Calu3 (cell line): Measurements from ENCODE around the gene PPP1R26. TPM values are rescaled to one million over a fixed set of nuclear protein-coding genes. Genes with fewer than 3 reads are reported as not detected.
A peak's percentile ranks its signal among the peaks of the same experiment; 100 is the strongest.

Experiments used
- BruUV-seq: library from RNA; stranded (reverse); fragments of 400-500 nt; replicated peaks from 2 replicates; lab custom pipeline; 2021; lab: Mats Ljungman, UMichigan
- CTCF ChIA-PET: fragments of 300-600 bp; sonication (Branson Sonifier 250); formaldehyde crosslinking; loops from one replicate; lab custom pipeline; 2022; ENCODE audit warnings: antibody characterized with exemption; lab: Charles Lee
- DNase-seq: peaks from one replicate; pipeline ENCODE4 v3.0.0; 2022
- H3K27ac Mint-ChIP-seq: one replicate; pipeline ENCODE4 v1.8.0; 2022; ENCODE audit warnings: mixed read lengths; ENCODE audit not compliant: unreplicated experiment
- H3K27me3 Mint-ChIP-seq: one replicate; pipeline ENCODE4 v1.8.0; 2022; ENCODE audit warnings: mixed read lengths; ENCODE audit not compliant: unreplicated experiment
- H3K36me3 Mint-ChIP-seq: one replicate; pipeline ENCODE4 v1.8.0; 2022; ENCODE audit warnings: mild to moderate bottlenecking, moderate library complexity, mixed read lengths; ENCODE audit not compliant: insufficient read depth, unreplicated experiment
- H3K4me1 Mint-ChIP-seq: one replicate; pipeline ENCODE4 v1.8.0; 2022; ENCODE audit warnings: mild to moderate bottlenecking, low read depth, mixed read lengths; ENCODE audit not compliant: unreplicated experiment
- H3K4me3 Mint-ChIP-seq: one replicate; pipeline ENCODE4 v1.8.0; 2022; ENCODE audit warnings: mild to moderate bottlenecking, low read depth, moderate library complexity, mixed read lengths; ENCODE audit not compliant: unreplicated experiment
- H3K9me3 Mint-ChIP-seq: one replicate; pipeline ENCODE4 v1.8.0; 2022; ENCODE audit warnings: low read depth, mixed read lengths; ENCODE audit not compliant: unreplicated experiment
- CTCF ChIP-seq: fragments of 200-600 bp; IDR thresholded peaks from one replicate; pipeline ENCODE4 v1.8.0; 2022; ENCODE audit warnings: antibody characterized with exemption; ENCODE audit not compliant: unreplicated experiment
- intact Hi-C: fragments of 100-400 bp; cut with micrococcal nuclease; formaldehyde crosslinking; loops from one replicate; pipeline ENCODE4 v1.10.0; 2022; ENCODE audit not compliant: unreplicated experiment
- total RNA-seq: library from RNA; stranded (reverse); gene quantifications from 2 replicates; pipeline ENCODE4 v1.2.3, GENCODE V29; 2022

The PPP1R26 gene
- total RNA-seq, 1 experiment from 2014 or later = 35.1 TPM

DNA sequence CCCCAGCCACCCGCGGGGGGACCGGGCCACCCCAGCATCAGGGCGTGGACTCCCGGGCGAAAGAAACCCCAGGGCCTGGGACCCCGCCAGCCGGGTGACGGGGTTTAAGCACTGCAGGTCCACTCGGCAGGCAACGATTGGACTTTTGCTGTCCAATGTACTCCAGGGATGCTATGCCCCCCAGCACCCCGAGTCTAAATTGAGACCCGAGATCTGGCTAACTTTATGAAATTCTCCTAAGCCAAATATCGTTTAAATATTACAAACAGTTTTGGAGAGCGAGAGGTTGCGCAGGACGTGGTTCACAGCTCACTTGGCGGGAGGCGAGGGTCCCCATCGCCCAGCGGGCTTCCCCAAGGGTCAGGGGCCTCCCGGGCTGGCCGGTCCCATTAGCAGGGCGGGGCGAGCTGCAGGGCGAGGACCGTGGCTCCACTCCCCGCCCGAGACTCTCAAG lies 20.5 kb downstream of the PPP1R26 start:
- no peak for DNase-seq
- CTCF ChIA-PET = no interaction called here
- H3K4me1 Mint-ChIP-seq = no peaks in the 10 kb centered on the region
- peak overlapping the region; percentile 74 for H3K27ac Mint-ChIP-seq
- peaks cover 43% of the 10 kb centered on the region for H3K36me3 Mint-ChIP-seq
- no peaks in the 10 kb centered on the region for H3K9me3 Mint-ChIP-seq
- H3K27me3 Mint-ChIP-seq = no peaks in the 10 kb centered on the region
- no peak for TF ChIP-seq CTCF
- intact Hi-C loops = no loop called here
- peak overlapping the region; percentile 87 for H3K4me3 Mint-ChIP-seq
- BruUV-seq = no TSS peak

DNA sequence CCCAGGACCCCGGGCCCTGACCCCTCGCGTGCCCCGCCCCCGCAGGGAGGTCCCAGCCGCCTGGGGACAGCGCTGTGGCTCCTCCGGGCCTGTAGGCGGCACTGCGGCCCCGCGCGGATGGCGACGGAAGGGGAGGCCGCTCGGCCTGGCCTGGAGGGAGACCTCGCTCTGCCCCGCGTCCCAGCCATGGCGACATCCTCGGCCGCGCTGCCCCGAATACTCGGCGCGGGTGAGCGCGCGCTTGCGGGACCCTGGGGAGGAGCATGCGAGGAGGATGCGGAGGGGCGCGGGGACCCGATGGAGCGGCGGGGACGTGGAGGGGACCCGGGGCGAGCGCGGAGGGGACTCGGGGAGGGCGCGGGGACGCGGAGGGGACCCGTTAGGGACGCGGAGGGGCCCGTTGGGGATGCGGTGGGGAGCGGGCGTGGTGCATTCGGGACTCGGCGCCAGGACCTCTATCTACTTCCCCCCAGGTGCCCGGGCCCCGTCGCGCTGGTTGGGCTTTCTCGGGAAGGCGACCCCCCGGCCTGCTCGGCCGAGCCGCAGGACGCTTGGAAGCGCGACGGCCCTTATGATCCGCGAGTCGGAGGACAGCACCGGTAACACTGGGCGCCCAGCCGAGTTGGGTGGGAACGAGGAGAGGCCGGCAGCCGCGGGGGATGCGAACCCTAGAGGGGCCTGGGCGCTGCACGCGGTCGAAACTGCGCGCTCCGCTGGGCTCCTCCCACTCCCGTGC lies 21.1 kb downstream of the PPP1R26 start, which contains the start of gene MRPS2:
MRPS2 (plus strand) TSS at position 158 of the 736 bp plus-strand sequence; CDS start at position 187, 29 bp downstream.
- Mint-ChIP-seq H3K27me3 (no peaks in the 10 kb centered on the region), H3K9me3 (no peaks in the 10 kb centered on the region), H3K27ac (peak within 1 kb of the TSS; percentile 74), H3K4me3 (peak within 1 kb of the TSS; percentile 87), H3K36me3 (peaks cover 44% of the 10 kb centered on the region), H3K4me1 (no peaks in the 10 kb centered on the region)
- BruUV-seq = no TSS peak
- intact Hi-C loops = no loop called here
- CTCF ChIA-PET = no interaction called here
- DNase-seq = peak; percentile 87
- peak; percentile 56 for TF ChIP-seq CTCF

DNA sequence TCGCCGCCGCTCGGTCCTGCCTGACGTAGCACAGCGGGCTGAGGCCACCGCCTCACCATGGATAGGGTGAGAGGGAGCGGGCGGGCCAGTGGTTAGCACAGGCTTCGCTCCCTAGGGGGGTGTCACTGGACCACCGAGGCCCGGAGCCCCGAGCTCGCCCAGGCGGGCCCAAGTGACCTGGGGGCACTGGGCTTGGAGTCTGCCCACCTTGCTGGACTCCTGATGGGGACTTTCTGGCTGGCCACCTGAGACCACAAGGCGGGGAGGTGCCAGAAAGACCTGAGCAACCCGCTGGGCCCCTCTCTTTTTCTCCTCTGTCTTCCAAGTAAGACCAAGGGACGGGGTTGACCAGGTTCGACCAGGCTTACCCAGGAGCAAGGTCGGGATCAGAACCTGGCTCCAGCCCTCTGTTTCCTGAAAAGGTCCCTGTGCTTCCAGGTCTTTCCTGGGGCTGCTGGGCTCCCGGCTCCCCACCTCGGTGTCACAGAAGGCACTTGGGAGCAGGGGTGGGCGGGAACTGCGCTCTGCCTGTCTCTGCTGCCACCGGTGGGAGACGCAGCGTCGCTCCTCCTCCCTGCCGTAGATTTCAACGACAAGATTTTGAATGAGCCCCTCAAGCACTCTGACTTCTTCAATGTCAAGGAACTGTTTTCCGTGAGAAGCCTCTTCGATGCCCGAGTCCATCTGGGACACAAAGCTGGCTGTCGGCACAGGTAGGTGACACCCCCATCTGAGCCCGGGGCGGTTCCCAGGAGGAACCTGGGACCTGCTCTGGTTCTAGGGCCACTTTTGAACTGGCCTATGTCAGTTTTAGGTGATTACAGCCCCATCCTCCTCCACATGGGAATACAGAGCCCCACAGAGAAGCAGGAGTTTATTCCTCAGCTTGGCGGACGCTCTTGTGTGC lies 21.9 kb downstream of the PPP1R26 start:
- TF ChIP-seq CTCF = no peak
- no peaks in the 10 kb centered on the region for H3K4me1 Mint-ChIP-seq
- DNase-seq = no peak
- peak overlapping the region; percentile 87 for H3K4me3 Mint-ChIP-seq
- CTCF ChIA-PET = no interaction called here
- no peak overlapping the region for H3K27ac Mint-ChIP-seq
- BruUV-seq = no TSS peak
- no peaks in the 10 kb centered on the region for H3K9me3 Mint-ChIP-seq
- intact Hi-C loops = no loop called here
- no peaks in the 10 kb centered on the region for H3K27me3 Mint-ChIP-seq
- peaks cover 44% of the 10 kb centered on the region for H3K36me3 Mint-ChIP-seq

- H3K36me3 Mint-ChIP-seq = peaks cover 44% of the 10 kb centered on the region
- H3K9me3 Mint-ChIP-seq = no peaks in the 10 kb centered on the region
- TF ChIP-seq CTCF = no peak
- H3K4me3 Mint-ChIP-seq = peak overlapping the region; percentile 87
- intact Hi-C loops = no loop called here
- no peaks in the 10 kb centered on the region for H3K4me1 Mint-ChIP-seq
- CTCF ChIA-PET = no interaction called here
- no peak for DNase-seq
- H3K27ac Mint-ChIP-seq = no peak overlapping the region
- no peaks in the 10 kb centered on the region for H3K27me3 Mint-ChIP-seq
- no TSS peak for BruUV-seq
These were observed 22.7 kb downstream of the PPP1R26 start for GRCh38 chr9:135502168-135502872.
